ENCODE data around the gene IFITM10. TPM values are rescaled to one million over a fixed set of nuclear protein-coding genes. Genes with fewer than 3 reads are reported as not detected.

Gene IFITM10
- total and polyA plus RNA-seq, 2 donors (not counting 1 experiment from before 2014, with no cell fraction given), result 0.15 to 0.50 TPM

DNA sequence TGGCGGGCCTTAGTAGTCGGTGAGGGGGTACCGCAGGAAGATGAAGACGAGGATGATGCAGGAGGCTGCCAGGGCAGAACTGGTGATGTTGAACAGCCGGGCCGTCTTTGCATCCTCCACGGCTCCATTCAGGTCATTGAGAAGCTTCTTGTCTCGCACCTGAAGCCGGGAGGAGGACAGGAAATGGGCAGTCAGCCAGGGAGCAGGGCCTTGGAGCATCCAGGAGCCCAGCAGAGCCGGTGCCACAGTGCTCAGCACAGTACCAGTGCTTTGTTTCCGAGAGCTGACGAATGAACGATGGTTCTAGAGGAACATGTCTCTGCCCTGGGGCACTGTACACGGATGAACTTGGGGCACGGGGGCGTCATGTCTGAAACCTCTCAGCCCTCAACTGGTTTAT, 15.1 kb downstream of the IFITM10 start:
- no peak overlapping the region for H3K27ac ChIP-seq (ENCODE audit: insufficient read depth, low read length)
- DNase-seq (ENCODE audit: low read depth in 2 of 2), result no peak
- no peaks in the 10 kb centered on the region for H3K36me3 ChIP-seq (ENCODE audit: control insufficient read depth, insufficient read depth, low read length)
- no peak overlapping the region for H3K4me2 ChIP-seq (ENCODE audit: extremely low read depth, insufficient read depth, low read length)
- H2AFZ ChIP-seq (ENCODE audit: low read length), result no peak overlapping the region
- peaks cover 6% of the 10 kb centered on the region for H3K27me3 ChIP-seq (ENCODE audit: control insufficient read depth, insufficient read depth, low read length)
- no peaks in the 10 kb centered on the region for H4K20me1 ChIP-seq (ENCODE audit: control insufficient read depth, extremely low read depth, insufficient read depth, low read length)
- no peaks in the 10 kb centered on the region for H3K4me1 ChIP-seq (ENCODE audit: control insufficient read depth, extremely low read depth, insufficient read depth, low read length)
- H3K9ac ChIP-seq (ENCODE audit: insufficient read depth, low read length), result no peak overlapping the region
- H3K4me3 ChIP-seq (replicated peaks in 1 of 4; ENCODE audit: control extremely low read depth in 1 of 4, insufficient read depth in 1 of 4, low read depth in 3 of 4, low read length in 4 of 4), result no peak overlapping the region
- TF ChIP-seq, protein P1, sequence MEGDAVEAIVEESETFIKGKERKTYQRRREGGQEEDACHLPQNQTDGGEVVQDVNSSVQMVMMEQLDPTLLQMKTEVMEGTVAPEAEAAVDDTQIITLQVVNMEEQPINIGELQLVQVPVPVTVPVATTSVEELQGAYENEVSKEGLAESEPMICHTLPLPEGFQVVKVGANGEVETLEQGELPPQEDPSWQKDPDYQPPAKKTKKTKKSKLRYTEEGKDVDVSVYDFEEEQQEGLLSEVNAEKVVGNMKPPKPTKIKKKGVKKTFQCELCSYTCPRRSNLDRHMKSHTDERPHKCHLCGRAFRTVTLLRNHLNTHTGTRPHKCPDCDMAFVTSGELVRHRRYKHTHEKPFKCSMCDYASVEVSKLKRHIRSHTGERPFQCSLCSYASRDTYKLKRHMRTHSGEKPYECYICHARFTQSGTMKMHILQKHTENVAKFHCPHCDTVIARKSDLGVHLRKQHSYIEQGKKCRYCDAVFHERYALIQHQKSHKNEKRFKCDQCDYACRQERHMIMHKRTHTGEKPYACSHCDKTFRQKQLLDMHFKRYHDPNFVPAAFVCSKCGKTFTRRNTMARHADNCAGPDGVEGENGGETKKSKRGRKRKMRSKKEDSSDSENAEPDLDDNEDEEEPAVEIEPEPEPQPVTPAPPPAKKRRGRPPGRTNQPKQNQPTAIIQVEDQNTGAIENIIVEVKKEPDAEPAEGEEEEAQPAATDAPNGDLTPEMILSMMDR (conservative IDR thresholded peaks at IDR 0.05 in 1 of 2, IDR thresholded peaks at IDR 0.05 in 1 of 2; ENCODE audit: low read depth in 1 of 2, low read length in 2 of 2), result no peak
- no peak for TF ChIP-seq EZH2 (IDR thresholded peaks at IDR 0.05; ENCODE audit: low read length, missing control alignments)
- H3K9me3 ChIP-seq (ENCODE audit: control insufficient read depth, insufficient read depth, low read depth, low read length), result no peaks in the 10 kb centered on the region
- H3K79me2 ChIP-seq (ENCODE audit: control insufficient read depth, insufficient read depth, low read length), result no peaks in the 10 kb centered on the region

DNA sequence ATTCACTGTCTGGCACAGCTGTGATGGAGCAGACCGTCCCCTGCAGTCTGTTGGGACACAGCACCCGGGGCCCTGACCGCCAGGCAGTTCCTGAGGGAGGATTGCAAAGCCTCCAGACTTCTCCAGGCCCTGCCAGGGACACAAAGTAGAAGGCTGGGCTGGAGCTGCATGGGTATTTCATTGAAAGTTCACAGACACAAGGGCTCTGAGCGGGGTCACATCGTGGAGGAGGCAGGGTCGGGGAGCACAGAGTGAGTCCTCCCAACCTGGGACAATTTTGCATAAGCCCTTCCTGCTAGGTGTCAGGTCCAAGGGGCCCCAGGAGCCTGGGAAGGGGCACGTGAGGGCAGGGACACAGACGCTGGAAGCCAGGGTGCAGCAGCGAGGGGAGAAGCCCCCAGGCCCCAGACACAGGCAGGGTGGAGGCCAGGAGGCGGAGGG, 15.7 kb downstream of the IFITM10 start:
- no peaks in the 10 kb centered on the region for H4K20me1 ChIP-seq (ENCODE audit: control insufficient read depth, extremely low read depth, insufficient read depth, low read length)
- no peaks in the 10 kb centered on the region for H3K36me3 ChIP-seq (ENCODE audit: control insufficient read depth, insufficient read depth, low read length)
- no peaks in the 10 kb centered on the region for H3K79me2 ChIP-seq (ENCODE audit: control insufficient read depth, insufficient read depth, low read length)
- H3K27ac ChIP-seq (ENCODE audit: insufficient read depth, low read length), result no peak overlapping the region
- no peaks in the 10 kb centered on the region for H3K4me1 ChIP-seq (ENCODE audit: control insufficient read depth, extremely low read depth, insufficient read depth, low read length)
- DNase-seq (ENCODE audit: low read depth in 2 of 2), result no peak
- no peak overlapping the region for H3K4me3 ChIP-seq (replicated peaks in 1 of 4; ENCODE audit: control extremely low read depth in 1 of 4, insufficient read depth in 1 of 4, low read depth in 3 of 4, low read length in 4 of 4)
- TF ChIP-seq, protein P1 (conservative IDR thresholded peaks at IDR 0.05 in 1 of 2, IDR thresholded peaks at IDR 0.05 in 1 of 2; ENCODE audit: low read depth in 1 of 2, low read length in 2 of 2), result no peak
- TF ChIP-seq EZH2 (IDR thresholded peaks at IDR 0.05; ENCODE audit: low read length, missing control alignments), result no peak
- no peaks in the 10 kb centered on the region for H3K9me3 ChIP-seq (ENCODE audit: control insufficient read depth, insufficient read depth, low read depth, low read length)
- no peak overlapping the region for H3K9ac ChIP-seq (ENCODE audit: insufficient read depth, low read length)
- no peak overlapping the region for H2AFZ ChIP-seq (ENCODE audit: low read length)
- peaks cover 6% of the 10 kb centered on the region for H3K27me3 ChIP-seq (ENCODE audit: control insufficient read depth, insufficient read depth, low read length)
- H3K4me2 ChIP-seq (ENCODE audit: extremely low read depth, insufficient read depth, low read length), result no peak overlapping the region

DNA sequence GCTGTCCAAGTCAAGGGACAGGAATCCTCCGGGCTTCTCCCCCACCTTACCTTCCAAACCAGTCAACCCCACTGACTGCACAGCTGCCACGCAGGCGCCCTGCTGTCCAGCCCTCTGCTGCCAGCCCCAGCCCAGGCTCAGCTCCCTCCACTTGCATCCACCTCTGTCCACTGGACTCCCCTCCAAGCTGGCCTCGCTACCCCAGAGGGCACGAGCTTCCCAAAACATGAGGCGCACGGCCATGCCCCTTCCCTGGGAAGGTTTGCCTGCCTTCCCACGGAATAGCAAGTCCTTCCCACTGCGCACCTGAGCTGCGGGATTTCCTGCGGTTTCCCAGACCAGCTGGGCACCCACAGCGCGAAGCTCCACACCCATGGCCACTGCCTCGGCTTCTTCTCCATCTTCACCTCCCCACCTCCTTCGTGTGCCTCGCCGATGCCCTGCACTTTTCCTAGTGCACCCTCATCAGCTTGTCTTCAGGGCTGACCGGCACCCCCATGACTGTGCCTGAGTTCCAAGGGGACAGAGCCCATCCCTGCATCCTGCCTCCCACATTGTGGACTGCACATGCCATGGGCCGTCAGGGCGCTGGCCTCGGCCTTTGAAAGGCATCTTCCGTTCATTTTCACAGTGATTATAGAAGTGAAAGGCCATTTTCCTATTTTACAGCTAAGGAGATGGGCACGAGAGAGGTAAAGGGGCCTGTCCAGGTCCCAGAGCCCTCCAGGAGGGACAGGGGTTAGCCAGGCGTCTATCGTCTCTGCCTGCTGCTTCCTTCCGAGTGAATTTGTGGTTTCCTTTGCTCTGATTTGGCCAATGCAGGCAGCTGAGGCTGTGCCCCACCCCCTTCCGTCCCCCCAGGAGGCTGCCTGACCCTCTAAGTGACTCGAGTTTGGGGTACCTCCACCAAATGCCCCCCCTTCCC, 16.4 kb downstream of the IFITM10 start:
- H3K4me3 ChIP-seq (replicated peaks in 1 of 4; ENCODE audit: control extremely low read depth in 1 of 4, insufficient read depth in 1 of 4, low read depth in 3 of 4, low read length in 4 of 4), result no peak overlapping the region
- DNase-seq (ENCODE audit: low read depth in 2 of 2), result no peak
- no peak overlapping the region for H3K4me2 ChIP-seq (ENCODE audit: extremely low read depth, insufficient read depth, low read length)
- no peaks in the 10 kb centered on the region for H3K9me3 ChIP-seq (ENCODE audit: control insufficient read depth, insufficient read depth, low read depth, low read length)
- H4K20me1 ChIP-seq (ENCODE audit: control insufficient read depth, extremely low read depth, insufficient read depth, low read length), result no peaks in the 10 kb centered on the region
- no peak for TF ChIP-seq EZH2 (IDR thresholded peaks at IDR 0.05; ENCODE audit: low read length, missing control alignments)
- TF ChIP-seq, protein P1 (conservative IDR thresholded peaks at IDR 0.05 in 1 of 2, IDR thresholded peaks at IDR 0.05 in 1 of 2; ENCODE audit: low read depth in 1 of 2, low read length in 2 of 2), result no peak
- no peaks in the 10 kb centered on the region for H3K79me2 ChIP-seq (ENCODE audit: control insufficient read depth, insufficient read depth, low read length)
- no peaks in the 10 kb centered on the region for H3K4me1 ChIP-seq (ENCODE audit: control insufficient read depth, extremely low read depth, insufficient read depth, low read length)
- H2AFZ ChIP-seq (ENCODE audit: low read length), result no peak overlapping the region
- no peaks in the 10 kb centered on the region for H3K36me3 ChIP-seq (ENCODE audit: control insufficient read depth, insufficient read depth, low read length)
- no peak overlapping the region for H3K27ac ChIP-seq (ENCODE audit: insufficient read depth, low read length)
- peaks cover 6% of the 10 kb centered on the region for H3K27me3 ChIP-seq (ENCODE audit: control insufficient read depth, insufficient read depth, low read length)
- H3K9ac ChIP-seq (ENCODE audit: insufficient read depth, low read length), result no peak overlapping the region

Measured in fibroblast of lung (primary cell).